Measurements from ENCODE around the gene TLCD3A. TPM values are rescaled to one million over a fixed set of nuclear protein-coding genes. Genes with fewer than 3 reads are reported as not detected.
"Not testable (repeated sequence)": the region's sequence is repeated elsewhere in the genome, so short reads cannot be mapped to it uniquely, and the experiment has no call there.

Gene TLCD3A
- total RNA-seq, 3 donors from 2014 or later (not counting 1 experiment from before 2014, with no cell fraction given): 0.75 to 3.1 (median 1.8) TPM

GRCh38 chr17:781805-782731 is 49.7 kb downstream of the TLCD3A start, which contains the start of the genes GLOD4 and MRM3:
TSS of gene GLOD4 (minus strand) at chr17:782280. CDS start at chr17:782255, 25 bp downstream.
TSS of gene MRM3 (plus strand) at chr17:782353. CDS start at chr17:782379, 26 bp downstream.
- peaks cover 21% of the 10 kb centered on the region for H3K36me3 ChIP-seq (ENCODE audit: control insufficient read depth, insufficient read depth, low read length)
- no peak for TF ChIP-seq CTCF (IDR thresholded peaks at IDR 0.05)
- H3K36me3 Mint-ChIP-seq: peaks cover 8% of the 10 kb centered on the region
- H3K4me3 Mint-ChIP-seq: peak within 1 kb of the TSS; percentile 98
- intact Hi-C loops (cut with micrococcal nuclease): loop anchor here (1.0 kb wide), 2 partner anchors 30 to 214 kb away; partner anchors contain the start of gene GEMIN4
- peaks cover 22 to 27% of the 10 kb centered on the region in 2 donors for H3K4me1 Mint-ChIP-seq
- H3K27me3 Mint-ChIP-seq (ENCODE audit: low read depth in 2 of 2): no peaks in the 10 kb centered on the region
- H3K9me3 ChIP-seq (ENCODE audit: control insufficient read depth, insufficient read depth, low read length): no peaks in the 10 kb centered on the region
- H3K4me1 ChIP-seq (ENCODE audit: control insufficient read depth, insufficient read depth, low read length): peaks cover 20% of the 10 kb centered on the region
- no peaks in the 10 kb centered on the region for H3K27me3 ChIP-seq (ENCODE audit: control insufficient read depth, insufficient read depth, low read length)
- under 1% methylated on average over 87 of the region's 87 CpGs for WGBS (ENCODE audit: insufficient coverage)
- H3K27ac Mint-ChIP-seq: peak within 1 kb of the TSS; percentile 97 to 99
- DNase-seq: peak; percentile 98 to 99
- H3K9me3 Mint-ChIP-seq: no peaks in the 10 kb centered on the region
- H3K4me3 ChIP-seq (ENCODE audit: low read length): peak within 1 kb of the TSS; percentile 67
- peak within 1 kb of the TSS; percentile 67 for H3K27ac ChIP-seq (ENCODE audit: low read length)
- peak; percentile 96 to 97 (median 96) for ATAC-seq

- TF ChIP-seq CTCF (IDR thresholded peaks at IDR 0.05): no peak
- ATAC-seq: no peak
- intact Hi-C loops (cut with micrococcal nuclease): no loop called here
- Histone ChIP-seq H3K27me3 (ENCODE audit: control insufficient read depth, insufficient read depth, low read length) (no peaks in the 10 kb centered on the region), H3K27ac (ENCODE audit: low read length) (no peak overlapping the region), H3K4me1 (ENCODE audit: control insufficient read depth, insufficient read depth, low read length) (peaks cover 20% of the 10 kb centered on the region), H3K36me3 (ENCODE audit: control insufficient read depth, insufficient read depth, low read length) (peaks cover 14% of the 10 kb centered on the region), H3K9me3 (ENCODE audit: control insufficient read depth, insufficient read depth, low read length) (no peaks in the 10 kb centered on the region), H3K4me3 (ENCODE audit: low read length) (no peak overlapping the region)
- Mint-ChIP-seq H3K27me3 (ENCODE audit: low read depth in 2 of 2) (no peaks in the 10 kb centered on the region), H3K27ac (peak overlapping the region in 1 of 2 donors; percentile 97), H3K4me1 (peaks cover 22 to 27% of the 10 kb centered on the region in 2 donors), H3K36me3 (no peaks in the 10 kb centered on the region), H3K9me3 (no peaks in the 10 kb centered on the region), H3K4me3 (peak overlapping the region; percentile 98)
- DNase-seq: no peak
- 85% methylated on average over 3 of the region's 3 CpGs for WGBS (ENCODE audit: insufficient coverage)
Observed at GRCh38 chr17:784143-784542, 51.7 kb downstream of the TLCD3A start.

DNA sequence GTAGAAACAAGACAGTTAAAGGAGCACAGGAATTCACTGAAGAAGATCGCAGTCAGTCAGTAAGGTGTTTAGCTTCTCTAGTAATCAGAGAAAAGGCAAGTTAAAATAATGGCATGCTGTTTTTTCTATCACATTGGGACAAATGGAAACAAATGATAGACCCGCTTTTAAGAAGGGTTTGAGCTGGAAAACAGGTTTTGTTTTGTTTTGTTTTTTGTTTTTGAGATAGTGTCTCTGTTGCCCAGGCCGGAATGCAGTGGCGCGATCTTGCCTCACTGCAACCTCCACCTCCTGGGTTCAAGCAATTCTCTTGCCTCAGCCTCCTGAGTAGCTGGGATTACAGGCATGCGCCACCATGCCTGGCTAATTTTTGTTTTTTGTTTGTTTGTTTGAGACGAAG is 53.5 kb downstream of the TLCD3A start:
- H3K27me3 Mint-ChIP-seq (ENCODE audit: low read depth in 2 of 2); DNase-seq; intact Hi-C loops (cut with micrococcal nuclease); H3K9me3 Mint-ChIP-seq; H3K27ac ChIP-seq (ENCODE audit: low read length); H3K27ac Mint-ChIP-seq; H3K36me3 Mint-ChIP-seq; H3K27me3 ChIP-seq (ENCODE audit: control insufficient read depth, insufficient read depth, low read length); H3K4me3 Mint-ChIP-seq; H3K4me3 ChIP-seq (ENCODE audit: low read length); H3K9me3 ChIP-seq (ENCODE audit: control insufficient read depth, insufficient read depth, low read length); ATAC-seq: not testable (repeated sequence)
- Histone ChIP-seq H3K4me1 (ENCODE audit: control insufficient read depth, insufficient read depth, low read length) (peaks cover 18% of the 10 kb centered on the region), H3K36me3 (ENCODE audit: control insufficient read depth, insufficient read depth, low read length) (peaks cover 22% of the 10 kb centered on the region)
- peaks cover 21 to 31% of the 10 kb centered on the region in 2 donors for H3K4me1 Mint-ChIP-seq
- 100% methylated on average over 7 of the region's 7 CpGs for WGBS (ENCODE audit: insufficient coverage)

DNA sequence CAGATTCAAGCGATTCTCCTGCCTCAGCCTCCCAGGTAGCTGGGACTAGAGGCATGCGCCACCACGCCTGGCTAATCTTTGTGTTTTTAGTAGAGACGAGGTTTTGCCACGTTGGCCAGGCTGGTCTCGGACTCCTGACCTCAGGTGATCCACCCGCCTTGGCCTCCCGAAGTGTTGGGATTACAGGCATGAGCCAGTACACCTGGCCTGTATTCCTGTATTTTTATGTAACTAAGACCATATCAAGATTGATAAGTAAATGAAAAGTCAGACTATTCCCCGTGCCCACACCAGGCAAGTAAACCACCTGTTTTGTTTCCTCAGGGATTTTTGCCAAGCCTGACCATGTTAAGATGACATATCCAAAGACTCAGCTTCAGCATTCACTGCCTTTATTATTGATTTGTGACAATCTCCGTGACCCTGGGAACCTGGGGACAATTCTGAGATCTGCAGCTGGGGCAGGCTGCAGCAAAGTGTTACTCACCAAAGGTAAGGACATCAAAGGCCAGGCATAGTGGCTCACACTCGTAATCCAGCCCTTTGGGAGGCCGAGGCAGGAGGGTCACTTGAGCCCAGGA is 55.3 kb downstream of the TLCD3A start:
- peaks cover 4 to 13% of the 10 kb centered on the region in 2 donors for H3K4me1 Mint-ChIP-seq
- ATAC-seq (no peak), DNase-seq (no peak)
- intact Hi-C loops (cut with micrococcal nuclease): no loop called here
- 93% methylated on average over 12 of the region's 12 CpGs for WGBS (ENCODE audit: insufficient coverage)
- no peak for TF ChIP-seq CTCF (IDR thresholded peaks at IDR 0.05)
- H3K4me1 ChIP-seq (ENCODE audit: control insufficient read depth, insufficient read depth, low read length): peaks cover 8% of the 10 kb centered on the region
- no peaks in the 10 kb centered on the region for H3K9me3 Mint-ChIP-seq
- no peaks in the 10 kb centered on the region for H3K27me3 ChIP-seq (ENCODE audit: control insufficient read depth, insufficient read depth, low read length)
- H3K27ac ChIP-seq (ENCODE audit: low read length): no peak overlapping the region
- no peak overlapping the region for H3K27ac Mint-ChIP-seq
- no peaks in the 10 kb centered on the region for H3K27me3 Mint-ChIP-seq (ENCODE audit: low read depth in 2 of 2)
- no peak overlapping the region for H3K4me3 Mint-ChIP-seq
- no peaks in the 10 kb centered on the region for H3K36me3 Mint-ChIP-seq
- H3K36me3 ChIP-seq (ENCODE audit: control insufficient read depth, insufficient read depth, low read length): peaks cover 36% of the 10 kb centered on the region
- H3K9me3 ChIP-seq (ENCODE audit: control insufficient read depth, insufficient read depth, low read length): no peaks in the 10 kb centered on the region
- H3K4me3 ChIP-seq (ENCODE audit: low read length): no peak overlapping the region

Data from natural killer cell (primary cell).